Endothelial cell of hepatic sinusoid (primary cell): ENCODE results near the gene ETV7.

Source experiments
- in situ Hi-C: cut with HindIII; loops from 2 replicates; pipeline ENCODE4 v1.10.0; 2017; ENCODE audit warnings: low sequenced_read_pairs

Gene ETV7

DNA sequence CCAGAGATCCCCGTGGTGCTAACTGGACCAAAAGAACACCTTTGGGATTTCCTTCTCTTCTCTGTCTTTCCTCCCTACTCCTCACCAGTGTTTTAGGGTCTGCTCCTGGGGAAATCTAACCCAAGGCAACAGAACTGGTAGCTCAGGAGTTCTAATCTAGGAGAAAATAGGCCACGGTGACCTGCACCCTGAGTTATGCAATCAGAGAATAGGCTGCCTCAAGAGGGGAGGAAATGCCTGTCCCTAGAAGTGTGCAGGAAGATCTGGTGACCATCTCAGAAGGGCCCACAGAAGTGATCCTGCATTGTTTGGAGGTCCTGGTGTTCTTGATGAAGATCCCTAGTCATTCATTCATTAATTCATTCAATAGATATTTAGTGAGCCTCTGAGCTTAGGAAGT lies 3.4 kb downstream of the ETV7 start:
- in situ Hi-C loops = no loop called here

- in situ Hi-C loops = no loop called here
These were observed 3.9 kb downstream of the ETV7 start for GRCh38 chr6:36383606-36384005.

GRCh38 chr6:36382976-36383375 lies 4.5 kb downstream of the ETV7 start:
- in situ Hi-C loops = no loop called here

- in situ Hi-C loops = no loop called here
These were observed 5.7 kb downstream of the ETV7 start for GRCh38 chr6:36381502-36382389.

GRCh38 chr6:36380166-36380565 lies 7.3 kb downstream of the ETV7 start:
- in situ Hi-C loops = no loop called here

DNA sequence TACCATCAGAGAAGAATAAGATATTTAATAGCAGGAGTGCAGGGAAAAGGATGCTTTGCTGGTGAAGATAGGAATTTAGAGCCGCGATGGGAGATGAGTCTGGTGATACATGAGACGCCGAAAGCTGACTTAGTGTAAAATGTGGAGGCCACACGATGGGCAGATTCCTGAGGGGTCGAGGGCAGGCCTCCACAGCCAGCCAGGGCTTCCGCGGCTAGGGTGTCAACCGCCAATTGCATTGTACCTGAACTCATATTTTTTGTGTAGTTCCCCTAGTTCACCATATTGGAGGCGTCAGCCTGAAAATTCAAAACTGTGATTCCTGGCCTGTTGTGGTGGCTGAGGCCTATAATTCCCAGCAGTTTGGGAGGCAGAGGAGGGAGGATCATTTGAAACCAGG lies 8.5 kb downstream of the ETV7 start:
- in situ Hi-C loops = no loop called here

GRCh38 chr6:36378243-36378920 lies 9.1 kb downstream of the ETV7 start:
- in situ Hi-C loops = no loop called here

GRCh38 chr6:36377594-36377993 lies 9.9 kb downstream of the ETV7 start:
- in situ Hi-C loops = no loop called here

GRCh38 chr6:36376742-36377141 lies 10.7 kb downstream of the ETV7 start:
- in situ Hi-C loops = no loop called here

DNA sequence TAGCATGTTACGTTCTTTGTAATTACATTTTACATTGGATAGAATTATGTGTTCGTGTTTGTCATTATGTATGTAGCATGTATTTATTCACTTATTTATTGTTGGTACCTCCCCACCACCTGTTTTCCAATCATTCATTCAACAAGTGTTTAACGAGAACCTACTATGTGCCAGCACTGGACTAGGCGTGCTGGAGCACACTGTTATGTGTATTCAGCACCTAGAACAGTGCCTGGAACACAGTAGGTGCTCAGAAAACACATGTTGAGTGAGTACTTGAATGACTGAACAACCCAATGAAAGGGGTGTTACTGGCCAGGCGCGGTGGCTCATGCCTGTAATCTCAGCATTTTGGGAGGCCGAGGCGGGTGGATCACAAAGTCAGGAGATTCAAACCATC lies 11.3 kb downstream of the ETV7 start:
- in situ Hi-C loops = no loop called here

- in situ Hi-C loops = no loop called here
These were observed 11.8 kb downstream of the ETV7 start for GRCh38 chr6:36375644-36376155.

GRCh38 chr6:36374972-36375371 lies 12.5 kb downstream of the ETV7 start:
- in situ Hi-C loops = no loop called here

DNA sequence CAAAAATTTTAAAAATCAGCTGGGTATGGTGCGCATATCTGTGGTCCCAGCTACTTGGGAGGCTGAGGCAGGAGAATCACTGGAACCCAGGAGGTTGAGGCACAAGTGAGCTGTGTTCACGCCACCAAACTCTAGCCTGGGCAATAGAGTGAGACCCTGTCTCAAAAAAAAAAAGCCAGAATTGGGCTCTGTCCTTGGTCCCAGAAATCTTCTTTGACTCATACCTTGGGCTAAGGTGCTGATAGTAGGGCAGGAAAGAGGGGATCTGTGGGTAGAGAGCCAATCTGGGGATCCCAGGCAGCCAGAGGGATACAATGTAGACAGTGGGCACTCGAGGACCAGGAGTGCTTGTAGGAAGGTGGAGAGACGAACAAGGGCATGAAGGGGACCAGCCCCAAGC lies 13.3 kb downstream of the ETV7 start:
- in situ Hi-C loops = no loop called here

- in situ Hi-C loops = no loop called here
These were observed 14.0 kb downstream of the ETV7 start for GRCh38 chr6:36373368-36374019.

GRCh38 chr6:36372088-36372487 lies 15.4 kb downstream of the ETV7 start:
- in situ Hi-C loops = no loop called here

GRCh38 chr6:36371211-36371610 lies 16.3 kb downstream of the ETV7 start:
- in situ Hi-C loops = no loop called here

- in situ Hi-C loops = no loop called here
These were observed 16.8 kb downstream of the ETV7 start for GRCh38 chr6:36370638-36371037.

DNA sequence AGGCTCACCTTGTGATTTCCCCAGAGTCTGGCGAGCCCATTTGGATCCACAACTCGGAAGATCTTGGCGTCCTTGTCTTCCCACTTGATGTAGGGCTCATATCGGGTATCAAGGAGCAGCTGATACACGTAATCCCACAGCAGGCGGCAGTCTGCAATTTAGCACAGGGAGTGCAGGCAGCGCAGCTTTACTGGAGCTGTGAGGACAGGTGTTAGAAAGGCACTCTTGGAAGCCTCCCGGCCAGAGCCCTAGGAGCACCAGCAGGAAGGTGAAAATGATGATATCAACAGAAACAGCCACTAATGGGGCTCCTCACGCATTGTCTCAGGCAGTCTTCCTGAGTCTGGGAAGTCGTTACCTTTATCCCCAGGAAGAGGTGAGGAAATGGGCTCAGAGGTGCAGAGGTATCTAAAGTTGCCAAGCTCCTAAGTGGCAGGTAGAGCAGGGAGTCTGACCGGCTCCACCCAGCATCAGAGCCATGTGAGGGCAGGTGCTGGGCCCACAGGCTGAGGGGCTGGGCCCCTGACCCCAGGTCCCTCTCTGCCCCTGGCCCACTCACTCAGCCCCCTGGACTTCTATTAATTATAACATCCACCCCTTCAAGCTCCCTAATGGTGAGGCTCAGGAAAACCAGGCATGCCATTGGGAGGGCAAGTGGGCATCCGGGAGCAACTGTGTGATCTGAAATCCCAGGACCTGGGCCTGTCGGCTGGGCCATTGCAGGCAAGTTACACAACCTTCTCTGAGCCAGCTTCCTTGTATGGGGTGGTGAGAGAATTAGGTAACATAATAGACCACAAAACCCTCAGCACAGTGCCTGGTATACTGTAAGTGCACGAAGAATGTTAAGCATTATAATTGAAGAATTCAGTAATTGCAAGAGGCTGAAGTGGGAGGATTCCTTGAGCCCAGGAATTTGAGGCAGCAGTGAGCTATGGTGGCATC lies 18.3 kb downstream of the ETV7 start:
- in situ Hi-C loops = loop anchor here (5.0 kb wide), 1 partner anchor 72 kb away; no protein-coding TSS in a partner anchor

GRCh38 chr6:36368421-36368820 lies 19.0 kb downstream of the ETV7 start:
- in situ Hi-C loops = loop anchor here (5.0 kb wide), 1 partner anchor 71 kb away; no protein-coding TSS in a partner anchor

DNA sequence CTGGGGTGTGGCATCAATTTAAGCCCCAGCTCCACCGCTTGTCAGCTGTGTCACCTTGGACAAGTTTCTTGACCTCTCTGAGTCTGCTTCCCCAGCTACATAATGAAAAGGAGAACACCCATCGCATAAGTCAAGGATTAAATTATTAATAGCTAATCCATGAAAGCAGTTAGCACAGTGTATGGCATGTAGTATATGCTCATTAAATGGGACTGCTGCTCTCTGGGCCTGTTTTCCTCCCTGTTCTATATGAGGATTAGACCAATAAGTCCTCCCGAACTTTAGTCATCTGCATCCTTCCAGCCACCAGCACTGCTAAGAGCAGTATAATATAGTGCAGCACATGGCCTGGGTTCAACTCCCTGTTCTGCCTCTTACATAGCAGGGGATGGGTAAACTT lies 19.7 kb downstream of the ETV7 start:
- in situ Hi-C loops = loop anchor here (5.0 kb wide), 1 partner anchor 70 kb away; no protein-coding TSS in a partner anchor
